ENCODE data around the gene PDF.

PDF gene

DNA sequence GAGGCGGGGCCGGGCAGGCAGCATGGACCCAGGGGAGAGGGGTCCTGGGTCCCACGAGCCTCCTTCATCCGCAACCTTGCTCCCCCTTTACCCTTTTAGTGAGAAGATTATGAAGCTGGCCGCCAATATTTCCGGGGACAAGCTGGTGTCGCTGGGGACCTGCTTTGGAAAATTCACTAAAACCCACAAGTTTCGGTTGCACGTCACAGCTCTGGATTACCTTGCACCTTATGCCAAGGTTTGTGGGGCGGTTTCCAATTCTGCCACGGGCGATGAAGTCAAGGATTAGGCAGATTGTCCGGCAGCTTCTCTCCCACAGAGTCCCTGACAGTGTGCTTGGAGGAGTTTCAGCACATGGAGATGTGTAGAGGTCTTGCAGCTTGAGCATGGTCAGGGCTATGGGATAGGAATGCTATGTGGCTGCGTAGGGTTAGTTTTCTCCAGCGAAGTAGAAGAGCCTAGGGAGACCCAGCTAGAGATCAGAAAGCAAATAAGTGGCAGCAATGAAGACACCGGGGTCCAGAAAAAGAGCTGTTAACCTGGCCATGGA lies 9.8 kb upstream of the PDF start:
- DNase-seq (ENCODE audit: insufficient read length, low spot score) (no peak), FAIRE-seq (no peak)

DNA sequence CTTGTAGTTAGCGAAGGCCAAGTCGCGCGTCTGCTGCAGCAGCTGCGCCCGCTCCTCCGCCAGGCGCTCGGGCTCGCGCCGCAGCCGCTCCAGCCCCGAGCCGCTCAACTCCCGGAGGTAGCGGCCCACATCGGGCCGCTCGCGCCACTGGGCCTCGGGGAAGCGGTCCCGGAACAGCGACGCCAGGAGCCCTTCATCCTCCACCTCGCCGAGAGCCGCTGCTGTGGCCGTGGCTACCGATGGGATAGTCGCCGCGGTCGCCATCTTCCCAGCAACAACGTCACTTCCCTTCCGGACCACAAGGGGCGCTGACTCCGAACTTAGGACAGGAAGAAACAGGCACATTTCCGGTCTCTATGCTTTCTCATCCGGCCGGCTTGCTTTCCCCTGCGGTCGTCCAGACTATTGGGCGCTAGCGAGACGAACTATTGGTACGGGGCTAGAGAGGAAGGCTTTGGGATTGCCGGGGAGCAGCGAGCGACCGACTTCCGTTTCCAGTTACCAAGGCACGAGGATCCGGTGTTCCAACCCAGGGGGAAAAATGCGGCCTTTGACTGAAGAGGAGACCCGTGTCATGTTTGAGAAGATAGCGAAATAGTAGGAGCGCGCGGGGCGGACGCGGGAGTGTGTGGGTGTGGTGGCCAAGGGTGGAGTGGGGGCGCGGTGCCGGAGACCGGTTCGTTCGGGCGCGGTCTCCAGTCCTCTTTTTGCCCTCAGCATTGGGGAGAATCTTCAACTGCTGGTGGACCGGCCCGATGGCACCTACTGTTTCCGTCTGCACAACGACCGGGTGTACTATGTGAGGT lies 9.1 kb upstream of the PDF start, which contains the start of the genes COG8 and NIP7:
TSS of gene COG8 (minus strand) at position 276 of the 806 bp plus-strand sequence. CDS start at position 264, 12 bp downstream.
TSS of gene NIP7 (plus strand) at position 484 of the 806 bp plus-strand sequence. CDS start at position 542, 58 bp downstream.
- FAIRE-seq (peak; percentile 92), DNase-seq (ENCODE audit: insufficient read length, low spot score) (peak; percentile 97)

DNA sequence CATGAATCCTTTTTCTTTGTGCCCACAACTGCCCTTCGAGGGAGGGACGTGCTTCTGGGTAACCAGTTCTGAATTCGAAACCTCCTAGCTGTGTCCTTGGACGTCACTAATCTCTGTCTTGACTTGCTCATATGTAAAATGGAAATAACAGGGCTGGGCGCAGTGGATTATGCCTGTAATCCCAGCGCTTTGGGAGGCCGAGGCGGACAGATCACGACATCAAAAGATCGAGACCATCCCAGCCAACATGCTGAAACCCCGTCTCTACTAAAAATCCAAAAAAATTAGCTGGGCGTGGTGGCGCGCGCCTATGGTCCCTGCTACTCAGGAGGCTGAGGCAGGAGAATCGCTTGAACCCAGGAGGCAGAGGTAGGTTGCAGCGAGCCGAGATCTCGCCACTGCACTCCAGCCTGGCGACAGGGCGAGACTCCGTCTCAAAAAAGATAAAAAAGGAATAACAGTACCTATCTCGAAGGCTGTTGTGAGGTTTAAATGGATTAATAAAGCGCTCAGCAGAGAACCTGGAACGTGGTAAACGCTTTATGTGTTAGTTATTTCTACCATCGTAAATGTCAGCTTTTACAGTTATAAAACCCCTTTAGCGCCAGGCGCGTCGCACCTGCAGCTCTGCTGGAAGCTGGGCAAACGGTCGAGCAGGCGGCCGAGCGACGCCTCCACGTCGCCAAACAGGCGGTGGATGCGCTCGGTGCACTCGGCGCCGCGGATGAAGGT lies 8.3 kb upstream of the PDF start:
- DNase-seq (ENCODE audit: insufficient read length, low spot score) (no peak), FAIRE-seq (no peak)

DNA sequence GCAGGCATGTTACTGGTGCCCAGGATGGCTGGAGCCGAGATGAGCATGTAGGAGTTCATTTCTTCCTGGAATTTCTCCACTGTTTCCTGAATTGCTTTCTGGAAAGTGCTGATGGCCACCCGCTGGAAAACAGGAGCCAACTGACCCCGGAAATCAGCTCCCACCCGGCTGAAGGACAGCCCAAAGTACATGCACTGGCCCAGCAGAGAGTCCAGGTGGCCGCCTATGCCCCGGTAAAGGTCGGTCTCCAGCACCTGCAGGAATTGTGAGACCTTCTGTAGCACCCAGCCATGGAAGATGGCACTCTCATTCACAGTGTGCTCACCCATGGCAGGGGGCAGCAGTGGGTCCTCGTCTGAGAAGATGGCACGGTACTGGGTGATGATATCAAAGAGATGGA lies 4.3 kb upstream of the PDF start:
- FAIRE-seq (no peak), DNase-seq (ENCODE audit: insufficient read length, low spot score) (no peak)

DNA sequence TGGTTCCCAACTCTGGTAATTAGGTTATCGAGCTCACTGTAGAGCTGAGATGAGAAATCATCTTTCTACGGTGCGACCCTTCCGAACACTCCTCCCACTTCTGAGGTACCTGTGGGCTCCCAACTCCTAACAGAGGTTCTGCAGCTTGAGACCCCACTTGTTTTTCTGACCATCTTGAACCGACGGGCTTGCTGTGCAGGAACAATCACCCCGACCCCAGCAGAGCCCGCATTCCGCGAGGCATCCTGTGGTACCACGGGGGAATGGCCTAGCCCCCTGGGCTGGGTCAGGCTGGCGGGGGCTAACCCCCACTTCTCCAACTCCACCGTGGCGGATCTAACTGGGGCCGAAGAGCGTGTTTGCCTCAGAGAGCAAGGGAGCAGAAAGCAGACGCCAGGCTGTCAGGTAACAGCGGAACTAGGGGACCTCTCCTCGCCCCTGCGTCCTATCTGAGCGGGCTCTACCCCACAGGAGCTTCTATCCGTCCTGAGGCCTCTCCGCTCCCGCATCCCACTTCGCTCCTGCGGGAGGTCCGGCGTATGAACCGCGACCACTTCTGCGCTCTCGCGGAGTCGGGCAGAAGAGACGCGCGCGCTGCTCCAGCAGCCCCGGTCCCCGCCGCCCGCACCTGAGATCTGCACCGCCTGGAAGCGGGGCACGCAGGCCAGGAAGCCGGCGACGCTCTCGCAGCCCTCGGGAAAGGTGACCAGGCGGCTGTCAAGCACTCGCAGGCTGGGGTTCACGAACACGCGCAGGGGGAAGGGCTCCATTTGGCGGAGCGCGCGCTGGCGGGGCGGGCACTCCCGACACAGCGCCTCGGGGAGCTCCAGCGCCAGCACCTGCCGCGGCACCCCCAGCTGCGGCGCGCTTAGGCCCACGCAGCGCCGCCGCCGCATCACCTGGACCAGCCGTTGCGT lies 761 bp downstream of the PDF start:
- DNase-seq (ENCODE audit: insufficient read length, low spot score) (peak; percentile 30), FAIRE-seq (no peak)

DNA sequence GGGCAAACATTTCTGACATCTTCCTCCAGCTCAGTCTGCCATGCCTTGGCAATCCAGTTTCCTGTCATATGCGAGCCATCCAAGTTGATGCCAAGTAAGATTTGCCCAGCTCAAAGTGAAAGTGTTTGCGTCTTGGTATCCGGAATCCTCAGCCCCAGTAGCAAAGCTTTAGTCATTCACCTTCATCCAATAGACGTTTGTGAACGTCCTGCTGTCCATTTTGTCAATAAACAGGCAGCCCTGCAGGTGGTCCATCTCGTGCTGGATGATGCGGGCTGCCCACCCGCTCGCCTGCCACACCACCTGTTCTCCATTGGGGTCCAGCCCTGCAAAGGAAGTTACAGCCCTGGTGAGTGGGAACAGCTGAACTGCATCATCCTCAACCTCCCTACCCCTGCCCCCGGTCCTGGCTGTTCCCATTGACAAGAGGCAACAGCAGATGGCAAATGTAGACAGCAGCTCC lies 1.5 kb downstream of the PDF start:
- DNase-seq (ENCODE audit: insufficient read length, low spot score) (no peak), FAIRE-seq (no peak)

DNA sequence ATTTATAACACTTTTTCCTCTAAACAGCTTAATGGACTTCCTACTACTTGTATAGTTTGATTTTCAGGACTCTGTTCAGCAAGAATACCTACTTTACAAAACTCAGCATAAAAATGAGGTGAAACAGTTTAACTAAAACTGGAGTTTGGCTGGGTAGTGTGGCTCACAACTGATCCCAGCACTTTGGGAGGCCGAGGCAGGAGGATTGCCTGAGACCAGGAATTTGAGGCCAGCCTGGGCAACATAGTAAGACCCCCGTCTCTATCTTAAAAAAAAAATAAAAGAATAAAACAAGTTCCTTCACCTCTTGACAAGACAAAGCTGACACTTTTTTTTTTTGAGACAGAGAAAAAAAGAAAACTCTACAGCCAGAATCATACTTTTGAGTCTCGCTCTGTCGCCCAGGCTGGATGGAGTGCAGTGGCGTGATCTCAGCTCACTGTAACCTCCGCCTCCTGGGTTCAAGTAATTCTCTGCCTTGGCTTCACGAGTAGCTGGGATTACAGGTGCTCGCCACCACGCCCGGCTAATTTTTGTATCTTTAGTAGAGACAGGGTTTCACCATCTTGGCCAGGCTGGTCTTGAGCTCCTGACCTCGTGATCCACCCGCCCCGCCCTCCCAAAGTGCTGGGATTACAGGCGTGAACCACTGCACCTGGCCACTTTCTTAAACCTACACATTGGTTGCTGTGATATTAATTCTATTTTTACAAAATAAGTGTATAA lies 2.6 kb downstream of the PDF start:
- no peak for FAIRE-seq
- DNase-seq (ENCODE audit: insufficient read length, low spot score) = no peak

DNA sequence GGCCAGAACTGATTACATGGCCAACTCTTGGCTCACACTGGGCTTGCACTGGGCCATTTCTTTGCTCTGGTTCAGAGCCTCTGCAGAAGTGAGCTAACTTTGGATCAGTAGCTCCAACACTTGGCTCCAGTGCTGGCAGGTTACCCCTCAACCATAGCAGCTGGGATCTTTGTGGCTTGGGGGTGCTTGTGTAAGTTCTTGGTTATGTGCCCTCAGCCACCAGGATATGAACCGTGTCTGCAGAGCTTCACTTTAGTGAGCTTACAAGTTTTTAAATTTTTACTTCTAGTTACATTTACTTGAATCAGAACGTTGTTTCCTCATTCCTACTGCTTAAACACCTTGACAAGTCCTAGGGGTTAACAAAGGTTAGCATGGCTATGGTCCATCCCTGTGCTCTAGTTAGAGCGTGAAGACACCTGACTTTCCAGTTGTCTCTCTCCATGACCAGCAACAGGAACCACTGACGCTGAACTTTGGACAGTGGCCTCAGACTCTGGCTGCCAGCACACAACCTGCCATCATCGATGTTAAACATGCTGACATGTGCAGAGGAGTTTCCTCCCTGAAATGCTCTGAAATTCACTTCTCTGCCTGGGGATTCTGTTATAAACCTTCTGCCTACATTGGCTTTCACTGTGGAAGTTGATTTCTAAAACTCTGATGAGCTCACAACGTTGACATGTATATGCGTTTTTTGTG lies 4.1 kb downstream of the PDF start:
- FAIRE-seq (no peak), DNase-seq (ENCODE audit: insufficient read length, low spot score) (no peak)

DNA sequence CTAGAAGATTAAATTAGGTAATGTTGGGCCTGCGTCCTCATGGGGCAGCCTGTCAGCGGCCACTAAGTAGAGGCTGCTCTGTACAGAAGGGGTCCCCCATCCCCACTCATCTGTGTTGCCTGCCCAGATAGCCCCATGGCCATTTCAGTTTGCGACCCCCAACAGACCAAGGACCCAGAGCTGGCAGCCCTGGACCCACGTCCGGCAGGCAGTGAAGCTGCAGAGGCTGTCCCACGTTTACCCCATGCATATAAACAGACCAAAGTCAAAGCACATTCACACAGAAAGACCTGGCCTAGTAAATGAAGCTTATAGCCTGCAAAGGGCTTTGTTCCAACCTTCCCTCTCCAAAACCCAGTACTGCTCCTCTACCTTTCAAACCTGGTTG lies 4.6 kb downstream of the PDF start:
- no peak for FAIRE-seq
- DNase-seq (ENCODE audit: insufficient read length, low spot score) = no peak

DNA sequence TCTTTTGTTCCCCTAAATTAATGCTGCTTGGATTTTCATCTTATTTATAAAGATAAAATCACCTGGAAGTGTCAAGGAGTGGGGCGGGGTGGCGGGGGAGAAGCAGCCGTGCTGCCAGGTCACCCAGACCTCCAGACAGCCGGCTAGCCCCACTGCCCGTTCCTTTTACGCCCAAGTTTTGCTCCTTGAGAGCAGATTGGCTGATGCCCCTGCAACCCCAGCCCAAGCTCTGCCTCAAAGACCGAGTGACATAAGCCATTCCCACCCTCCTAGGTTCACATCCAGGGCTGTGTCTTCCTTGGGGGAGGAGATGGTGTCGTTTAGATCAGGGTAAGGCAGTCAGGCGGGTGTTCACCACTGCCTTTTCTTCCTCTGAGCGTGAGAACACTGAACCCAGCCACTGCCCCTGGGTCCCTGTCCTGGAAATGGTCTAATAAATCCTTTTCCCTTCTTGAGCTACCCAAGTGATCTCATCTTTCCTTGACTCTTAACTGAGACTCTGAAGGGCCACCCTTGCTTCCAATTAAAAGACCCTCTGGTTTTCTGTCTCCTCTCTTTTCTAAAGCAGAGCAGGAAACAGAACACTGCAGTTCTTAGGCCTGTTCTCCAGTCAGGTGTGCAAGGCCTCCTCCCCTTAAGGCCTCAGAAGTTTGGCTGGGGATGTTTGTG lies 5.7 kb downstream of the PDF start:
- FAIRE-seq (no peak), DNase-seq (ENCODE audit: insufficient read length, low spot score) (no peak)

DNA sequence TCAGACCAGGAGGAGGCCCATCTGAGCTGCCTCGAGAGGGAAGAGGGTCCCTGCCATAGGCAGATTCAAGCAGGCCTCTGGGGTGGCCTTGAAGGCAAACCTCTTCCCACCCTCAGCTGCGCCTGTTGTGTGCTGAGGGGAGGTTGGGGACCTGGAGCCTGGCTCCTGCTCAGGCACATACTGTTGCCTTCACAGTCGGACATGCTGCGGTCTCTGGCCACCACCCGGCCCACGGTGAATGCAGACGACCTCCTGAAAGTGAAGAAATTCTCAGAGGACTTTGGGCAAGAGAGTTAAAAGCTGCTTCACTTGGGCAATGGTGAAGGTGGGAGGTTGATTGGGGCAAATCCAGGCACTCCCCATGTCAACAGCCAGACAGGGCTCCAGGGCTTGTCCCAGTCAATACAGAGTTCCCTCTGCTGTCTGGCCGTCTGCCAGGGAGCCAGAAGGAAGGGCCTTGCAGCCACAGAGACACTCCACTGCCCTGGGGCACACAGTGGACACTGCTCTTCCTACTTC lies 6.3 kb downstream of the PDF start:
- no peak for FAIRE-seq
- no peak for DNase-seq (ENCODE audit: insufficient read length, low spot score)

DNA sequence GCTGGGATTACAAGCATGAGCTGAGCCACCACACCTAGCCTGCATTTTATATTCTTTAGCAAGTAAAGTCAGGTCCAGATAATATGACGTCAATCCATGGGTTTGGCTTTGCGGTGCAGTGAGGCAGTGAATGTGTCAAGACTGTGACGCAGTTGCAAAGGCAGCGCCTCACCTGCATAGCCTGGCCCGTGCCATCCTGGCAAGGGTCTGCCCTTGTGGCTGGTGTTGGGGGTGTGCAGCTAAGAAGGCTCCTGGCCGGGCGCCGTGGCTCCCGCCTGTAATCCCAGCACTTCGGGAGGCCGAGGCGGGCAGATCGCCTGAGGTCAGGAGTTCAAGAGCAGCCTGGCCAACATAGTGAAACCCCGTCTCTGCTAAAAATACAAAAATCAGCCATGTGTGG lies 7.0 kb downstream of the PDF start:
- FAIRE-seq = no peak
- no peak for DNase-seq (ENCODE audit: insufficient read length, low spot score)

DNA sequence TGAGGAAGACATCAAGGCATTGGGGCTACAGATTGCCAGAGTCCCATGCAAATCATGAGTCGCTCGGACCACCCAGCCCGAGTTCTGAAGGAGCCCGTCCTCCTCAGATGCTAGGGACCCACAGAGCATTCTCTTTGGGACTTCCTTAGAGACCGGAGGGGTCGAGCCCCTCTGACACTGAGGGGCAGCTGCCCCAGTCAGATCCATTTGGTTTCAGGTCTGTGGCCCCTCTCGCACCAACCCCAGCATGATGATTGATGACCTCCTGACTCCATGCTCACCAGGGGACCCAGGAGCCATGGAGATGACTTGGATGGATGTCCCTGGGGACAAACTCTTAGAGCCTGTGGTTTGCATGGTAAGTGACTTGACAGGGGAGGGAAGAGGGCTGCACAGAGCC lies 8.0 kb downstream of the PDF start:
- DNase-seq (ENCODE audit: insufficient read length, low spot score) (no peak), FAIRE-seq (no peak)

DNA sequence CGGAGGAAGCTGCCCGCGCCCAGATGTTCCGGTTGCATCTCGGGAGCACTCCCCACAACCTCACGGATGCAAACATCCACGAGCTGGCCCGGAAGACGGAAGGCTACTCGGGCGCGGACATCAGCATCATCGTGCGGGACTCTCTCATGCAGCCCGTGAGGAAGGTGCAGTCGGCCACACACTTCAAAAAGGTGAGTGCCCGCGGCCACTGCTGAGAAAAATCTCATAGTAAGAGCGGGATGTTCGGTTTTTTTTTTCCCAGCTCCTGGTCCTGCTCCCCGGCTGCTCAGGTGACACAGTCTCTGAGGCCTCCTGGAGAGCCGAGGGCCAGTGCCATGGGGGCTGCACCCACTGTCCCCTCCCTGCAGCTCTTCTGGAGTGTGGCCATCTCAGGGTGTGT lies 9.3 kb downstream of the PDF start:
- no peak for FAIRE-seq
- no peak for DNase-seq (ENCODE audit: insufficient read length, low spot score)

DNA sequence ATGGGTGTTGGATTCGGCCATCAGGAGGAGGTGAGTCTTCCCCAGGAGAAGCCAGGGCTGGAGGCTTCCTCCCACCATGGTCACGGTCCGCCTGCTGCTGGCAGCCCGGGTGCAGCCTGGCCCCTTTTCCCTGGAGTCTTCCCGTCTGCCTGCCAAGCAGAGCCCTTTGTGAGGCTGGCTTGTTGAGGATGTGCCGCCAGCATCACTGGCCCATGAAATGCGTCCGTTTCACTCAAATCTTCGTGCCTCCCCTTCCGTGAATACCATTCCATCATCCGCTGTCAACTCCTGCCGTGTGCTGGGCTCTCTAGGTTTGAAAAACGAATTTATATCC lies 9.7 kb downstream of the PDF start:
- DNase-seq (ENCODE audit: insufficient read length, low spot score) (no peak), FAIRE-seq (no peak)

DNA sequence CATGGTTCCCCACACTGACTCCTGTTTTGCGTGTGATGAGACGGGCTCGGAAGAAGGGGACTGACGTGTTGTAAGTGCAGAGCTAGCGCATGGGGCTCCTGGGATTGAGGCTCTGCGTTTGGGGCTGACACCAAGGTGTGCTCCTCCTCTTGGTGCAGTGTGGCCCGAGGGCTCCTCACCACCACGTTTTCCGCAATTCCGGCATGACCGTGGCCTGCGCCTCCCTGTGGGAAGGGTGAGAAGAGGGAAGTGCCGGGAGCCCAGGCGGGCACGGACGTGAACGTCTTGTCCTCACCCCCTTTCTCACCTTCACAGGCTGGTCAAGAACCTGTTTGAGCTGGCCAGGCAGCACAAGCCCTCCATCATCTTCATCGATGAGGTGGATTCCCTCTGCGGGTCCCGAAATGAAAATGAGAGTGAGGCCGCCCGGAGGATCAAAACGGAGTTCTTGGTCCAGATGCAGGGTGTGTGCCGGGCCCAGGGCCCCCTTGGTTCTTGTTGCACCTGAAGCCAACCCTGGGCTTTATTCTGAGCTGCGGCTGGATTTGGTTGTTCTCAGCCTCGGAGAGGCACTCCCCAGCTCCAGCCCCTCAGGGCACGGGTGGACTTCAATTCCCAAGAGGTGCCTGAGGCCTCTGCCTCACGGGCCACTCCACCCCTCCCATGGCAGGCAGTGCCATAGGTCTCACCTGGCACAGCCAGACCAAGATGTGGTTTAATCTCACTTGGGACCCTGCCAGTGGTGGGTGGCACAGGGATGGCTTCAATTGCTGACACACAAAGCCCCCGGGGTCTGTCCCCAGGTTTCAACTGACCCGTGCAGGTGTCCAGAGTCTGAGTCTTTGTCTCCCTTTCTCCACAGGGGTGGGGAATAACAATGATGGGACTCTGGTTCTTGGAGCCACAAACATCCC lies 10.3 kb downstream of the PDF start:
- no peak for DNase-seq (ENCODE audit: insufficient read length, low spot score)
- FAIRE-seq = no peak

DNA sequence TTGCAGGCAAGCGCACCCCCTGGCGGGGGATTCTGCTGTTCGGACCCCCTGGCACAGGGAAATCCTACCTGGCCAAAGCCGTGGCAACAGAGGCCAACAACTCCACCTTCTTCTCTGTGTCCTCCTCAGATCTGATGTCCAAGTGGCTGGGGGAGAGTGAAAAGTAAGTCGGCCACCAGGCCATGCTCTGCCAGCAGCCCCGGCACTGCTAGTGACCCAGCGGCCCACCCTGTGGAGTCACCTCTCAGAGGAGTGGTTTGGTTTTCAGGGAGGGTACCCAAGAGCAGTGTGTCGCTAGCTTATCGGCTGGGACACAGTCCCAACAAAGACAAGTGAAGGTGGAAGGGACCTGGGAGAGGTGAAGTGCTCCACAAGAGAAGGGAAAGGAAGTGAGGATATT lies 11.0 kb downstream of the PDF start:
- no peak for DNase-seq (ENCODE audit: insufficient read length, low spot score)
- no peak for FAIRE-seq

DNA sequence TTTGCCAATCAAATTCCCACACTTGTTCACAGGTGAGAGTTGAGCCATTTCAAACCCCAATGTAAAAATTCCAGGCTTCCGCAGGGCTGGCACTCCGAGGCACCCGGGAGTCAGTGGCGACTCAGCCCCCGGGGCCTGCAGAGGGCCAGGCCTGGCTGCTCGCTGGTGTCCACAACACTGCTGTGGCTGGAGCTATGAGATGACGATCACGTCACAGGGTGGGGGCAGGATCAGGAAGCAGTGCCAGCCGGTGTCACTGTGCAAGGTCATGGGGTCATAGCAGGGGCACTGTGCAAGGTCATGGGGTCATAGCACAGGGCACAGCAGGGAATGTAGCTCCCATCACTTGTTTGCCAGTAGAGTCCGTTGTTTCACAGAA lies 11.5 kb downstream of the PDF start:
- FAIRE-seq (no peak), DNase-seq (ENCODE audit: insufficient read length, low spot score) (no peak)

All from HTR-8/SVneo (cell line).